Germinal center (tissue), 1 donor: ENCODE measurements around the gene DGCR8.
"Not testable (repeated sequence)": the region's sequence is repeated elsewhere in the genome, so short reads cannot be mapped to it uniquely, and the experiment has no call there.

Experiments used
- DNase-seq: peaks from one replicate; pipeline ENCODE4 v3.0.0; 2012; ENCODE audit warnings: mixed read lengths, low spot score

Gene DGCR8

GRCh38 chr22:20066617-20067383, 13.2 kb upstream of the DGCR8 start:
- no peak for DNase-seq

DNA sequence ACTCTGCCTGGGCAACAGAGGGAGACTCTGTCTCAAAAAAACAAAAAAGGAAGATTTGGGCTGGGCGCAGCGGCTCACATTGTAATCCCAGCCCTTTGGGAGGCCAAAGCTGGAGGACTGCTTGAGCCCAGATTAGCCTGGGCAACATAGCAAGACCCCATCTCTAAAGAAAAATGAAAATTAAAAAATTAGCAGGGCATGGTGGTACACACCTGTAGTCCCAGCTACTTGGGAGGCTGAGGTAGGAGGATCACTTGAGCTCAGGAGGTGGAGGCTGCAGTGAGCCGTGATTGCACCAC, 12.7 kb upstream of the DGCR8 start:
- DNase-seq, result not testable (repeated sequence)

DNA sequence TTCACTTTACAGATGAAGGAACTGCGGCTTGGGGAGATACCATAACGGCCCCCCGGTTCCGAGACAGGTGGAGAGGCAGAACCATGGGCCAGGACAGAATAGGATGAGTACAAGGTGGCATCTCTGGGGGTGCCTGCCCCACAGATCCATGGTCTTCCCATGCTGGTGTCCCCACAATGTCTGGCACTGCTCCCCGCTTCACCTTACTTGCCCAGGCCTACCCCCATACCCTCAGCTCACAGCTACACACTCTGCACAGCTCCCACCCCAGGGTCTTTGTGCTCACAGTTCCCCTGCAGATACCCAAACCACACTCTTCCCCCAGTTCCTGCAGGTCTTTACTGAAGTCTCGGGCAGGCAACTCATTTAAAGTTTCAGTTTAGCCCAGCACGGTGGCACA, 11.4 kb upstream of the DGCR8 start:
- DNase-seq, result no peak

DNA sequence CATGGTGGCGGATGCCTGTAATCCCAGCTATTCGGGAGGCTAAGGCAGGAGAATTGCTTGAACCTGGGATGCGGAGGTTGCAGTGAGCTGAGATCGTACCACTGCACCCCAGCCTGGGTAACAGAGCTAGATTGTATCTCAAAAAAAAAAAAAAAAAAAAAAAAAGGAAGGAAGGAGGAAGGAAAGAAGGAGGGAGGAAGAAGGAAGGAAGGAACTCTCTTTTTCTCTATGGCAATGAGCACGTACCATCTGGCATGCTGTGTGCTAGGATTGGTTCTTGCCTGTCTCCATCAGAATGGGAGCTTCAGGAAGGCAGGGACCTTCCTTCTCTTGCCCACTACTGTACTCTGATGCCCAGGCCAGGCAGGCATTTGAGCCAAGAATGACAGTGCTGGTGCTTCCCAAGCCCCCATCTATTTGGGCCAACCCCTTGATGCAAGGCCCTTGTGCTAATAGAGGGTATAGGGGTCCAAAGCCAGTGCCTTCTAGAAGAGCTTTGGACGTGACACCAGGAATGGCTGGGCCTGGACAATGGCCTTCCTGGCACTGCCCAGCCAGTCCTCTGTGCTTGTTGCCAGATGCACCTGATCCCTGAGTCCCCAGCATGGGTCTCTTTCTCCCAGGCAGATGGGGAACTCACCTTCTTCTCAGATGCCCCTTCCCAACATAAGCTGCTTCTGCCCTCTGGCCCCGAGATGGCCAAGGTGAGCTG, 10.6 kb upstream of the DGCR8 start:
- no peak for DNase-seq

- DNase-seq, result no peak
Measured at GRCh38 chr22:20071524-20071972, 8.5 kb upstream of the DGCR8 start.

- no peak for DNase-seq
Measured at GRCh38 chr22:20076627-20077172, 3.3 kb upstream of the DGCR8 start.

- DNase-seq, result peak; percentile 88
Measured at GRCh38 chr22:20080445-20080775, 369 bp downstream of the DGCR8 start.

- DNase-seq, result no peak
Measured at GRCh38 chr22:20080776-20081654, 974 bp downstream of the DGCR8 start.

GRCh38 chr22:20083157-20083890, 3.3 kb downstream of the DGCR8 start:
- no peak for DNase-seq

- DNase-seq, result no peak
Measured at GRCh38 chr22:20083891-20084546, 4.0 kb downstream of the DGCR8 start.

- no peak for DNase-seq
Measured at GRCh38 chr22:20084547-20085413, 4.7 kb downstream of the DGCR8 start.

DNA sequence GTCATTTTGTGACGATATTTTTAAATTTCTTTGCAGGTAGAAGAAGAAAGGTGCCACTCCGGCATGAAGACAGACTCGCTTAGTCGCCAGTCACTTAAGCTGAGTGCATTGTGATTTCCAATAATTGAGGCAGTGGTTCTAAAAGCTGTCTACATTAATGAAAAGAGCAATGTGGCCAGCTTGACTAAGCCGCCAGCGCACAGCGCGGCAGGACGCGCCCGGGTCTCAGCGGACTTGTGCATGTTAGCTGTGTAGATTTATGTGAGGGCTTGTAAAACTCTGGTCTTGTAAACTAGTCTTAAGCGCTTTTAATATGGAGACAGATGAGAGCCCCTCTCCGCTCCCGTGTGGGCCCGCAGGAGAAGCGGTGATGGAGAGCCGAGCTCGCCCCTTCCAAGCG, 5.6 kb downstream of the DGCR8 start:
- DNase-seq, result no peak

DNA sequence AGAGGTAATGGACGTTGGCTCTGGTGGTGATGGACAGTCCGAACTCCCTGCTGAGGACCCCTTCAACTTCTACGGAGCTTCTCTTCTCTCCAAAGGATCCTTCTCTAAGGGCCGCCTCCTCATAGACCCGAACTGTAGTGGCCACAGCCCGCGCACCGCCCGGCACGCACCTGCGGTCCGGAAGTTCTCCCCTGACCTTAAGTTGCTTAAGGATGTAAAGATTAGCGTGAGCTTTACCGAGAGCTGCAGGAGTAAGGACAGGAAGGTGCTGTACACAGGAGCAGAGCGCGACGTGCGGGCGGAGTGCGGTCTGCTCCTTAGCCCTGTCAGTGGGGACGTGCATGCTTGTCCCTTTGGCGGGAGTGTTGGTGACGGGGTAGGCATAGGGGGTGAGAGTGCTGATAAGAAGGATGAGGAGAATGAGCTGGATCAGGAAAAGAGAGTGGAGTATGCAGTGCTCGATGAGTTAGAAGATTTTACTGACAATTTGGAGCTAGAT, 6.1 kb downstream of the DGCR8 start:
- no peak for DNase-seq

DNA sequence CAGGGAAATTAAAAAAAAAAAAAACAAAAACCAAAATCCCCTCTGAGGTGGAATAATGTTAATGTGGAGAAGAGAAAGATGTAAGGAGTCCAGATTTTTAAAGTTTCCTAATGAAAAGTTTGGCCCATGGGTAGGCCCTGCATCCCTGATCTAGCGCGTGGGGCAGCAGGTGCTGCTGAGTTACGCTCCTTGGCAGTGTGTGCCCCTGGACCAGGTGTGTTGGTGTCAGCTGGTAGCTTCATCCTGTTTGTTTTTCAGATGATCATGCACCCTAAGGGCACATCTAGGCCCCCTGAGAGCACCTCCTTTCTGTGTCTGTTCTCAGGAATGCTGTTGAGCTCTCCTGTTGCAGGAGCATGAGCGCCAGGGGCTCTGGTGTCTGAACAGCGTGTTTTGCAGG, 6.7 kb downstream of the DGCR8 start:
- no peak for DNase-seq

GRCh38 chr22:20087319-20088262, 7.5 kb downstream of the DGCR8 start:
- no peak for DNase-seq

- DNase-seq, result no peak
Measured at GRCh38 chr22:20088263-20088648, 8.2 kb downstream of the DGCR8 start.

DNA sequence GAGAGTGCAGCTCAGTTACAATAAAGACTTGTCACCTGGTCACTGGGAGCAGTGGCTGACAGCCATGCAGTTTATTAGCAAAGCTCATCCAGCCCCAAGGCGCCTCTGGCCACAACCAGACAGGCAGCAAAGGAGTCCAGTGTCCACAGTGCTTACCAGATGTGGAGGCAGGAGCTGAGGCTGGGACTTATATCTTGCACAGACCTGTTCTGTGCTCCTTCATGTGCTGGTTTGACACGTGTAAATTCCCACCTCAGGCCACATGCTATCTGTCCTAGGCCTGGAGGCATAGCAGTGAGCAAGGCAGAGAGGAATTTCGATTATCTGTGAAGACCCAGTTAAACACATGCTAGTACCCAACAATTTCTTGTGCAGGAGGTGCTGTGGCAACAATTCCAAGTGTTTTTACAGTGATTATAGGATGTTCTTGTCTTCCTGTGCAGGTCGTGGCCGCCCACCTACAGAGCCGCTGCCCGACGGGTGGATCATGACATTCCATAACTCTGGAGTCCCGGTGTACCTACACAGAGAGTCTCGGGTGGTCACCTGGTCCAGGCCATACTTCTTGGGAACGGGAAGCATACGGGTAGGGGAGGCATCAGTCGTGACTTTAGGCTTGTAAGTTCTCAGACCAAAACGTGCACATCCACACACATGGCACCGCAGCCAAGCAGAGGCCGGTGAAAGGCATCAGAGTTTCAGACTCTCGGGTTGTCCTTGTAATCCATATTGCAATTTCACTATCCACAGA, 9.4 kb downstream of the DGCR8 start:
- no peak for DNase-seq

DNA sequence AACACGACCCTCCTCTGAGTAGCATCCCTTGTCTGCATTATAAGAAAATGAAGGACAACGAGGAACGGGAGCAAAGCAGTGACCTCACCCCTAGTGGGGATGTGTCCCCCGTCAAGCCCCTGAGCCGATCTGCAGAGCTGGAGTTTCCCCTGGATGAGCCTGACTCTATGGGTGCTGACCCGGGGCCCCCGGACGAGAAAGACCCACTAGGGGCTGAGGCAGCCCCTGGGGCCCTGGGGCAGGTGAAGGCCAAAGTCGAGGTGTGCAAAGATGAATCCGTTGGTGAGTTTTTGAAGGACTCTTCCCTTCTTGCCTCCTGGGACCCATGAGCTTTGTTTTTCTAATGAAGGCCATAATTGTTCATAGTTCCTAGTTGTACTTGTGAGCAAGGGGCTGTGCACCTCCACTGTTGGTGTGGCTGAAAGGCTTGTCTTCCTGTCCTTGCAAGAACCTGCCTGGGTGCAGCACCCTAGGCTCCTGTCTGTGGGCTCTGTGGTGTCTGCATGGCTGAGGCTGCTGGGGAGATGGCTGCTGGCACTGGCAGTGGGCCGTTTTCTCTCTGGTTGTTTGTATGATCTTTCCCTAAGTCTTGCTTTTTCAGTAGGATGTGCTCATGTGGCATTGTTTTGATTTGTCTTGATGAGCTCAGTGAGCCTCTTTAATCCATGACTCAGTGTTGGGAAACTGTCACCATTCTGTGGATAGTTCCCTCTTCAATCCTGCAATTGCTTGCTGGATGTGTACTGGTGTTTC, 10.1 kb downstream of the DGCR8 start:
- DNase-seq, result no peak
